ENCODE measurements around the gene KIF26B. TPM values are rescaled to one million over a fixed set of nuclear protein-coding genes. Genes with fewer than 3 reads are reported as not detected.

KIF26B gene
- polyA plus RNA-seq, 1 donor (not counting 4 experiments of a cell fraction or from before 2014, with no cell fraction given), result 0.58 TPM

GRCh38 chr1:245693941-245694752 lies 539.4 kb downstream of the KIF26B start:
- DNase-seq (ENCODE audit: low read depth, low spot score), result no peak
- FAIRE-seq, result no peak
- no peaks in the 10 kb centered on the region for H3K27me3 ChIP-seq (ENCODE audit: control insufficient read depth, extremely low read depth, insufficient read depth, low read length)
- no peak overlapping the region for H3K27ac ChIP-seq (ENCODE audit: control insufficient read depth, insufficient read depth, low read length)
- no peaks in the 10 kb centered on the region for H3K4me1 ChIP-seq (ENCODE audit: control insufficient read depth, extremely low read depth, insufficient read depth, low read length)
- no peak overlapping the region for H3K4me2 ChIP-seq (ENCODE audit: control insufficient read depth, extremely low read depth, insufficient read depth, low read depth, low read length)
- no peaks in the 10 kb centered on the region for H3K36me3 ChIP-seq (ENCODE audit: control insufficient read depth in 2 of 2, extremely low read depth in 1 of 2, insufficient read depth in 2 of 2, low read length in 2 of 2)
- H3K4me3 ChIP-seq (ENCODE audit: control insufficient read depth in 2 of 3, extremely low read depth in 1 of 3, insufficient read depth in 2 of 3, low read depth in 1 of 3, low read length in 3 of 3), result no peak overlapping the region
- H3K79me2 ChIP-seq (ENCODE audit: control insufficient read depth, insufficient read depth, low read length), result no peaks in the 10 kb centered on the region
- H4K20me1 ChIP-seq (ENCODE audit: control insufficient read depth, extremely low read depth, insufficient read depth, low read length), result no peaks in the 10 kb centered on the region
- TF ChIP-seq CTCF (optimal IDR thresholded peaks at IDR 0.05 in 1 of 3, IDR thresholded peaks at IDR 0.05 in 1 of 3, conservative IDR thresholded peaks at IDR 0.05 in 1 of 3; ENCODE audit: extremely low read depth in 1 of 3, insufficient read depth in 2 of 3, low read length in 3 of 3) (no peak), EZH2 (IDR thresholded peaks at IDR 0.05; ENCODE audit: low read length) (no peak)
- no peaks in the 10 kb centered on the region for H3K9me3 ChIP-seq (ENCODE audit: control insufficient read depth, low read depth, low read length)
- H3K9me1 ChIP-seq (ENCODE audit: control insufficient read depth, extremely low read depth, insufficient read depth, low read length), result no peaks in the 10 kb centered on the region
- no peak overlapping the region for H2AFZ ChIP-seq (ENCODE audit: control insufficient read depth, low read length)
- dilution Hi-C loops (cut with MboI; ENCODE audit: extremely low pct_ligation_motif_present, low sequenced_read_pairs), result no loop called here
- no peak overlapping the region for H3K9ac ChIP-seq (ENCODE audit: control insufficient read depth, extremely low read depth, insufficient read depth, low read length)

DNA sequence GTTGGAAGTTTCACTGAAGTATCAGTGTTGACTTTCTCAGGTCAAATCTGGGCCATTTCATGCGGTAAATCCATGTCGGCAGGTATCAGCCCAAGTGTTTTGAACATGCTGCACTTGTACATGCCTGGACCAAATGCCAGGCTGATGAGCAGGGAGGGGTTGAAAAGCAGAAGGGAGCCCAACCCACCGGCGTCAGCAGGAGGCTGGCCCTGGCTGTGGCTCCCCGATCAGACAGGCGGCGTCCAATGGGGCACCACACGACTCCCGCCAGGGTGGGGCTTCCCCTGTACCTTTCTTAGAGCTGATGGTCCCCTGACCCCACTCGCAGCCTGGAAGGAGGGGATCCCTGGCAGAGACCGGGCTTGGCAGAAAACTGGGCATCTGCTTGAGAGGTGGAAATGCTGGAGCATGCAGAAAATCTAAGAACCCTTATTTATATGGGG lies 540.0 kb downstream of the KIF26B start:
- no peaks in the 10 kb centered on the region for H3K27me3 ChIP-seq (ENCODE audit: control insufficient read depth, extremely low read depth, insufficient read depth, low read length)
- H3K79me2 ChIP-seq (ENCODE audit: control insufficient read depth, insufficient read depth, low read length), result no peaks in the 10 kb centered on the region
- H3K36me3 ChIP-seq (ENCODE audit: control insufficient read depth in 2 of 2, extremely low read depth in 1 of 2, insufficient read depth in 2 of 2, low read length in 2 of 2), result no peaks in the 10 kb centered on the region
- H2AFZ ChIP-seq (ENCODE audit: control insufficient read depth, low read length), result no peak overlapping the region
- no peak overlapping the region for H3K27ac ChIP-seq (ENCODE audit: control insufficient read depth, insufficient read depth, low read length)
- no peaks in the 10 kb centered on the region for H3K4me1 ChIP-seq (ENCODE audit: control insufficient read depth, extremely low read depth, insufficient read depth, low read length)
- no peaks in the 10 kb centered on the region for H3K9me1 ChIP-seq (ENCODE audit: control insufficient read depth, extremely low read depth, insufficient read depth, low read length)
- no peak overlapping the region for H3K4me3 ChIP-seq (ENCODE audit: control insufficient read depth in 2 of 3, extremely low read depth in 1 of 3, insufficient read depth in 2 of 3, low read depth in 1 of 3, low read length in 3 of 3)
- H3K9ac ChIP-seq (ENCODE audit: control insufficient read depth, extremely low read depth, insufficient read depth, low read length), result no peak overlapping the region
- dilution Hi-C loops (cut with MboI; ENCODE audit: extremely low pct_ligation_motif_present, low sequenced_read_pairs), result no loop called here
- H3K4me2 ChIP-seq (ENCODE audit: control insufficient read depth, extremely low read depth, insufficient read depth, low read depth, low read length), result no peak overlapping the region
- DNase-seq (ENCODE audit: low read depth, low spot score) (no peak), FAIRE-seq (no peak)
- H4K20me1 ChIP-seq (ENCODE audit: control insufficient read depth, extremely low read depth, insufficient read depth, low read length), result no peaks in the 10 kb centered on the region
- no peaks in the 10 kb centered on the region for H3K9me3 ChIP-seq (ENCODE audit: control insufficient read depth, low read depth, low read length)
- no peak for TF ChIP-seq EZH2 (IDR thresholded peaks at IDR 0.05; ENCODE audit: low read length)
- TF ChIP-seq CTCF (optimal IDR thresholded peaks at IDR 0.05 in 1 of 3, IDR thresholded peaks at IDR 0.05 in 1 of 3, conservative IDR thresholded peaks at IDR 0.05 in 1 of 3; ENCODE audit: extremely low read depth in 1 of 3, insufficient read depth in 2 of 3, low read length in 3 of 3), result no peak
